Right atrium auricular region (tissue), 2 donors: ENCODE data around the gene MT1E. TPM values are rescaled to one million over a fixed set of nuclear protein-coding genes. Genes with fewer than 3 reads are reported as not detected.

ENCODE experiments used
- DNase-seq: peaks from one replicate; pipeline ENCODE4 v3.0.0-alpha.2; 2019; ENCODE audit warnings: low spot score
- H3K27ac ChIP-seq, 2 donors: fragments of 200-600 bp; sonication (generic); 1 replicate in 1 of 2; 2 replicates in 1 of 2; pipeline ENCODE4 v1.5.1; 2016 to 2019
- H3K27me3 ChIP-seq, 2 donors: fragments of 200-600 bp; sonication (generic); one replicate each; pipeline versions ENCODE4 v1.5.1 to v1.6.0; 2017 to 2019
- H3K36me3 ChIP-seq: fragments of 200-600 bp; sonication (generic); one replicate; pipeline ENCODE4 v1.5.1; 2016
- H3K4me1 ChIP-seq, 2 donors: fragments of 200-600 bp; sonication (generic); one replicate each; pipeline versions ENCODE4 v1.5.1 to v1.6.0; 2017 to 2019
- H3K4me3 ChIP-seq, 2 donors: fragments of 200-600 bp; sonication (generic); 1 replicate in 1 of 2; 2 replicates in 1 of 2; pipeline ENCODE4 v1.5.1; 2017 to 2019; ENCODE audit warnings: mild to moderate bottlenecking in 1 of 2, moderate library complexity in 1 of 2
- H3K9me3 ChIP-seq, 2 donors: fragments of 200-600 bp; sonication (generic); one replicate each; pipeline ENCODE4 v1.5.1; 2019
- total RNA-seq, 2 donors: library from RNA; depleted of rRNA; stranded (reverse); fragments of >200 nt; gene quantifications; one replicate each; pipeline ENCODE4 v1.1.0, GENCODE V29; 2016
- TF ChIP-seq, protein P1 (sequence below), 2 donors: fragments of 200-600 bp; sonication (generic); IDR thresholded peaks; one replicate each; pipeline ENCODE4 v1.5.1; 2019; ENCODE audit warnings: antibody characterized with exemption in 2 of 2

The MT1E gene
- total RNA-seq, 2 donors from 2014 or later = 129 to 210 TPM

DNA sequence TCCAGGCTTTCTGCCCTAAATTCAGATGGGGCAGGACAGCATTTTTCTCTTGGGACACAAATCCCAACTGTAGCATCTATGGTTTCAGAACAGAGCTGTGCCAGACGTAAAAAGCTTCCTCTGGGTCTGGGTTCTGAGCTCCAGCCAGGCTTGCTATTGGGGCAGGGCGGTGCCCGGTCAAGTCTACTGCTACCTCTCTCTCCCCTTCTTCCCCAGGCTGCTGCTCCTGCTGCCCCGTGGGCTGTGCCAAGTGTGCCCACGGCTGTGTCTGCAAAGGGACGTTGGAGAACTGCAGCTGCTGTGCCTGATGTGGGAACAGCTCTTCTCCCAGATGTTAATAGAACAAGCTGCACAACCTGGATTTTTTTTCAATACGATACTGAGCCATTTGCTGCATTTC, 8.0 kb downstream of the MT1E start:
- Histone ChIP-seq H3K4me3 (peak overlapping the region in 1 of 2 donors; percentile 58), H3K4me1 (peaks cover 0 to 39% of the 10 kb centered on the region in 2 donors), H3K27me3 (no peaks in the 10 kb centered on the region), H3K36me3 (no peaks in the 10 kb centered on the region), H3K27ac (no peak overlapping the region), H3K9me3 (no peaks in the 10 kb centered on the region)
- DNase-seq = no peak
- TF ChIP-seq, protein P1, sequence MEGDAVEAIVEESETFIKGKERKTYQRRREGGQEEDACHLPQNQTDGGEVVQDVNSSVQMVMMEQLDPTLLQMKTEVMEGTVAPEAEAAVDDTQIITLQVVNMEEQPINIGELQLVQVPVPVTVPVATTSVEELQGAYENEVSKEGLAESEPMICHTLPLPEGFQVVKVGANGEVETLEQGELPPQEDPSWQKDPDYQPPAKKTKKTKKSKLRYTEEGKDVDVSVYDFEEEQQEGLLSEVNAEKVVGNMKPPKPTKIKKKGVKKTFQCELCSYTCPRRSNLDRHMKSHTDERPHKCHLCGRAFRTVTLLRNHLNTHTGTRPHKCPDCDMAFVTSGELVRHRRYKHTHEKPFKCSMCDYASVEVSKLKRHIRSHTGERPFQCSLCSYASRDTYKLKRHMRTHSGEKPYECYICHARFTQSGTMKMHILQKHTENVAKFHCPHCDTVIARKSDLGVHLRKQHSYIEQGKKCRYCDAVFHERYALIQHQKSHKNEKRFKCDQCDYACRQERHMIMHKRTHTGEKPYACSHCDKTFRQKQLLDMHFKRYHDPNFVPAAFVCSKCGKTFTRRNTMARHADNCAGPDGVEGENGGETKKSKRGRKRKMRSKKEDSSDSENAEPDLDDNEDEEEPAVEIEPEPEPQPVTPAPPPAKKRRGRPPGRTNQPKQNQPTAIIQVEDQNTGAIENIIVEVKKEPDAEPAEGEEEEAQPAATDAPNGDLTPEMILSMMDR (IDR thresholded peaks at IDR 0.05) = no peak

DNA sequence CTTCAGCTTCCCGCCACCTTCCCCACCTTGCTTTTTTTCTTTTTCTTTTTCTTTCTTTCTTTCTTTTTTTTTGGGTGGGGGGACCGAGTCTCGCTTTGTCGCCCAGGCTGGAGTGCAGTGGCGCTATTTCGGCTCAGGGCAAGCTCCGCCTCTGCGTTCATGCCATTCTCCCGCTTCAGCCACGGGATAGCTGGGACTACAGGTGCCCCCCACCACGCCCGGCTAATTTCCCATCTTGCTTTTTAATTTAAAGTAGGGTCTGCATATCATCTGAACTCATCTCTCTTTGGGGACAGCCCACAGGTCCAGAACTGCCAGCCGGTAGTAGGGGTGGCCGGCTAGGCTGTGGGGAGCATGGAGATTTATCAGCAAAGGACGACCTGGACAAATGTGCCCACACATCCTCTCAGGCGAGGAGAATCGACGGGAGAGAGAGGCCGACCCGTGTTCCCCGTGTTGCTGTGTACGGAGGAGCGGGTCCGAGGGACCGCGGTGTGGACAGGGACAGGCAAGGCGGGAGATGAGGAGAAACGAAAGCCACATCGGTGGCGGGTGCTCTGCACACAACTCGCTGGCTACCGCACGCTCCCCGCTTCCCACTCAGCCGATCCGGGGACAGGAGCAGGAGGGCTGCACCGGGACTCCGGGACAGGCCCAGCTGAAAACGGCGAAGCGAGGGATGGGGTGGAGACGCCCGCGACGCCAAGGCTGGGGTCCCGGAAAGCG, 9.3 kb downstream of the MT1E start:
- no peaks in the 10 kb centered on the region for H3K9me3 ChIP-seq
- H3K27ac ChIP-seq = no peak overlapping the region
- H3K4me1 ChIP-seq = peaks cover 0 to 36% of the 10 kb centered on the region in 2 donors
- DNase-seq = no peak
- TF ChIP-seq, protein P1 (IDR thresholded peaks at IDR 0.05) = no peak
- no peaks in the 10 kb centered on the region for H3K36me3 ChIP-seq
- no peaks in the 10 kb centered on the region for H3K27me3 ChIP-seq
- peak overlapping the region in 1 of 2 donors; percentile 23 for H3K4me3 ChIP-seq

DNA sequence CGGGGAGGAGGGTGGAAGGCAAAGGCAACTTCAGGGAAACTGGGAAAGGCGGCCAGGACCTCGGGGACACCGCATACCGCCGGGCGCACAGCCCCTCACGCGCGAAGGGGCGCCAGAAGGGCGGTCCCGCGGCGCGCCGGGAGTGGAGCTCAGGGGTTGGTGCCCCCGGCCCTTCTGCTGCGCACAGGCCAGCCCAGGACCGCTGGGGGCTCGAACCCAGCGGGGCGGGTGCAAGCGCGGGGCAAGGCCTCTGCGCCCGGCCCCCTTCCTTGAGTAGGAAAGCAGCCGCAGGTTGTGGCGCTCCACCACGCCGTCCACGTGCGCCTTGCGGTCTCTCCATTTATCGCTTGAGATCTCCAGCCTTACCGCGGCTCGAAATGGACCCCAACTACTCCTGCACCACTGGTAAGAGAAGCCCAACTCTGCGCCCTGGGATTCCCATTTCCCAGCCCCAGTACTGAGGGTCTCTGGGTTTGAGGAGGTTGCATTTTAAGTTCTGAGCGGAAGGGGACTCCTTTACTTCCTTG, 9.9 kb downstream of the MT1E start:
- no peak for DNase-seq
- H3K4me1 ChIP-seq = peaks cover 0 to 36% of the 10 kb centered on the region in 2 donors
- H3K27me3 ChIP-seq = no peaks in the 10 kb centered on the region

DNA sequence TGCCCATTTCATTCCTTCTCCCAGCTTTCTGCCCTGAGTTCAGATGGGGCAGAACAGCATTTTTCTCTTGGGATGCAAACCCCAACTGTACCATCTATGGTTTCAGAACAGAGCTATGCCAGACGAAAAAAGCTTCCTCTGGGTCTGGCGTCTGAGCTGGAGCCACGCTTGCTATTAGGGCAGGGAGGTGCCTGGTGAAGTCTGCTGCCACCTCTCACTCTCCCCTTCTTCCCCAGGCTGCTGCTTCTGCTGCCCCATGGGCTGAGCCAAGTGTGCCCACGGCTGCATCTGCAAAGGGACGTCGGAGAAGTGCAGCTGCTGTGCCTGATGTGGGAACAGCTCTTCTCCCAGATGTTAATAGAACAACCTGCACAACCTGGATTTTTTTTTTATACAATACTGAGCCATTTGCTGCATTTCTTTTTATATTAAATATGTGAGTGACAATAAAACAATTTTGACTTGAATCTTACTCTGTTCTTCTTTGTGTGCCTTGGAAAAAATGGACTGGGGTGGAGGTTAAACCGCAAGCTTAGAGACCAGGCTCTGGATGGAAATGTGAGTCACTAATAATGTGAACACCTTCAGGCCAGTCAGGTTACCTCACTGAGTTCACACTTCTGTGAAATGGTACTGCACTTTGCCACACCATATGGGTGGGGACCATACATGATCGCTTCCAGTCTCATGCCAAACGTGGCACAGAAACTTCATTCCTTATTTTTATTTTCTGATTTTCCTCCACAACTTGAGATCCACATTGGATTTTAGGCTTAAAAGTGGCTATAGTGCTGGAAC, 11.2 kb downstream of the MT1E start:
- no peak for DNase-seq
- TF ChIP-seq, protein P1 (IDR thresholded peaks at IDR 0.05) = no peak
- Histone ChIP-seq H3K4me1 (peaks cover 0 to 32% of the 10 kb centered on the region in 2 donors), H3K36me3 (no peaks in the 10 kb centered on the region), H3K9me3 (no peaks in the 10 kb centered on the region), H3K27me3 (no peaks in the 10 kb centered on the region), H3K4me3 (no peak overlapping the region), H3K27ac (no peak overlapping the region)

More for the DNA sequence above, 9.9 kb downstream of the MT1E start:
- no peaks in the 10 kb centered on the region for H3K36me3 ChIP-seq
- no peaks in the 10 kb centered on the region for H3K9me3 ChIP-seq
- H3K4me3 ChIP-seq = peak overlapping the region in 1 of 2 donors; percentile 23
- TF ChIP-seq, protein P1 (IDR thresholded peaks at IDR 0.05) = no peak
- H3K27ac ChIP-seq = no peak overlapping the region

DNA sequence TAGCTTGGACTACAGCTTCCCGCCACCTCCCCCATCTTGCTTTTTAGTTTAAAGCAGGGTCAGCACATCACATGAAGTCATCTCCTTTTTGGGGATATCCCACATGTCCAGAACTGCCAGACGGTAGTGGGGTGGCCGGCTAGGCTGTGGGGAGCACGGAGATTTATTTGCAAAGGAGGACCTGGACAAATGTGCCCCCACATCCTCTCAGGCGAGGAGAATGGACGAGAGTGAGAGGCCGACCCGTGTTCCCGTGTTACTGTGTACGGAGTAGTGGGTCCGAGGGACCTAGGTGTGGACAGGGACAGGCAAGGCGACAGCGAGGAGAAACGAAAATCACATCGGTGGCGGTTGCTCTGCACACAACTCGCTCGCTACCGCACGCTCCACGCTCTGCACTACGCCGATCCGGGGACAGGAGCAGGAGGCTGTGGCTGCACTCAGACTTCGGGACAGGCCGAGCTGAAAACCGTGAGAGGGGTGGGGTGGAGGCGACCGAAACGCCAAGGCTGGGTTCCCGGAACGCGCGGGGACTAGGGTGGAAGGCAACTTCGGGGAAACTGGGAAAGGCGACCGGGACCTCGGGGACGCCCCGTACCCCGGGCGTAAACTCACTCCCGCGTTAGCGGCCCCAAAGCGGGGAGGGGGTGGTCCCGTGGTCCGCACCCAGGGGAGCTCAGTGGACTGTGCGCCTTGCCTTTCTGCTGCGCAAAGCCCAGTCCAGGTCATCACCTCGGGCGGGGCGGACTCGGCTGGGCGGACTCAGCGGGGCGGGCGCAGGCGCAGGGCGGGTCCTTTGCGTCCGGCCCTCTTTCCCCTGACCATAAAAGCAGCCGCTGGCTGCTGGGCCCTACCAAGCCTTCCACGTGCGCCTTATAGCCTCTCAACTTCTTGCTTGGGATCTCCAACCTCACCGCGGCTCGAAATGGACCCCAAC, 12.5 kb downstream of the MT1E start, which contains the start of gene MT1A:
Gene MT1A (plus strand): TSS at position 853 of the 937 bp plus-strand sequence. CDS start 73 bp downstream, at position 926.
- Histone ChIP-seq H3K36me3 (no peaks in the 10 kb centered on the region), H3K4me1 (peaks cover 0 to 34% of the 10 kb centered on the region in 2 donors), H3K9me3 (no peaks in the 10 kb centered on the region), H3K27ac (peak within 1 kb of the TSS; percentile 50 to 77), H3K4me3 (peak within 1 kb of the TSS; percentile 33 to 62), H3K27me3 (no peaks in the 10 kb centered on the region)
- peak; percentile 85 for DNase-seq
- TF ChIP-seq, protein P1 (IDR thresholded peaks at IDR 0.05) = no peak
